ENCODE data around the gene ITGBL1. TPM values are rescaled to one million over a fixed set of nuclear protein-coding genes. Genes with fewer than 3 reads are reported as not detected.

The ITGBL1 gene
- total and polyA plus RNA-seq, 9 donors: 0.45 to 9.3 (median 1.8) TPM

DNA sequence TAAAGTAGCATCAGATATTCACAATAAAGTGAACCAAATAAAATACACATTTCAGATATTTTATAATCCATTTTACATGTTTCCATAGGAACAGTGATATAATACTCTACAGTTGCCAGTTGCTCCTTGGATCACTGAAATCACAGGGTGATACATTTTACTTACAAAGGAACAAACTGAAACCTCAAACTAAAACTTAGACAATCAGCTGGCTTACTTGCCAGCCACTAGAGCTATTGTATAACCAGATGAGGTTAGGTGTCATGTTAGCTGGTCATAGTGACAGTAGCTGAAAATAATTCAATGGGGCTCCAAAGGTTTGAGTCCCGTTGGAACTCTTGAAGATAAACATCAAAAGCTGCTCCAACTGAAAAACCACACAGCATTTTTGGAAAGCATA is 274.6 kb downstream of the ITGBL1 start:
- no peak for DNase-seq
- intact Hi-C loops (cut with DNase I): no loop called here
- H3K4me1 ChIP-seq (ENCODE audit: insufficient read depth): no peaks in the 10 kb centered on the region
- no peak overlapping the region for H3K27ac ChIP-seq
- H3K9me3 ChIP-seq: no peaks in the 10 kb centered on the region
- no peaks in the 10 kb centered on the region for H3K27me3 ChIP-seq
- 28 to 45% (median 28%) methylated on average over 1 of the region's 1 CpG for WGBS, 3 donors
- H3K36me3 ChIP-seq: no peaks in the 10 kb centered on the region
- TF ChIP-seq, protein P1, sequence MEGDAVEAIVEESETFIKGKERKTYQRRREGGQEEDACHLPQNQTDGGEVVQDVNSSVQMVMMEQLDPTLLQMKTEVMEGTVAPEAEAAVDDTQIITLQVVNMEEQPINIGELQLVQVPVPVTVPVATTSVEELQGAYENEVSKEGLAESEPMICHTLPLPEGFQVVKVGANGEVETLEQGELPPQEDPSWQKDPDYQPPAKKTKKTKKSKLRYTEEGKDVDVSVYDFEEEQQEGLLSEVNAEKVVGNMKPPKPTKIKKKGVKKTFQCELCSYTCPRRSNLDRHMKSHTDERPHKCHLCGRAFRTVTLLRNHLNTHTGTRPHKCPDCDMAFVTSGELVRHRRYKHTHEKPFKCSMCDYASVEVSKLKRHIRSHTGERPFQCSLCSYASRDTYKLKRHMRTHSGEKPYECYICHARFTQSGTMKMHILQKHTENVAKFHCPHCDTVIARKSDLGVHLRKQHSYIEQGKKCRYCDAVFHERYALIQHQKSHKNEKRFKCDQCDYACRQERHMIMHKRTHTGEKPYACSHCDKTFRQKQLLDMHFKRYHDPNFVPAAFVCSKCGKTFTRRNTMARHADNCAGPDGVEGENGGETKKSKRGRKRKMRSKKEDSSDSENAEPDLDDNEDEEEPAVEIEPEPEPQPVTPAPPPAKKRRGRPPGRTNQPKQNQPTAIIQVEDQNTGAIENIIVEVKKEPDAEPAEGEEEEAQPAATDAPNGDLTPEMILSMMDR (IDR thresholded peaks at IDR 0.05): no peak
- TF ChIP-seq EP300 (IDR thresholded peaks at IDR 0.05) (no peak), POLR2A (IDR thresholded peaks at IDR 0.05) (no peak)
- H3K4me3 ChIP-seq: no peak overlapping the region

DNA sequence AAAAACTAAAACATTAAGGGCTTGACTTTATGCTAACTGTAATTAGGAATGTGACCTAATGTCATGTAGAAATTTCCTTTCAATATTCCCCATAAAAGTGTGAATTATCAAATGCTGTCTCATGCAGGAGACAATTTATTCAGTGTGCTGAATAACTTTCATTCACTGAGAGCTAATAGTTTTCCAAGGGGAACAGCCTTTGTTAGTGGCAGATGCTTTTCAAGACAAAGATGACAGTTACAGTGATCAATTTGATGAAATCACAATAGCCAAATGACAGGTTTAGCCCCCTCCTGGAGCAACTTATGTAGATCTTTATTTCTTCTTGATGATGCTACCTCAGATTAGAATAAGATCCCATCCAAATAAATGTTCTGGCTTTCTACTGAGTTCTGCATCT is 275.5 kb downstream of the ITGBL1 start:
- no peaks in the 10 kb centered on the region for H3K4me1 ChIP-seq (ENCODE audit: insufficient read depth)
- H3K27me3 ChIP-seq: no peaks in the 10 kb centered on the region
- no peak for TF ChIP-seq POLR2A (IDR thresholded peaks at IDR 0.05)
- TF ChIP-seq EP300 (IDR thresholded peaks at IDR 0.05): no peak
- TF ChIP-seq, protein P1 (IDR thresholded peaks at IDR 0.05): no peak
- H3K4me3 ChIP-seq: no peak overlapping the region
- no peaks in the 10 kb centered on the region for H3K9me3 ChIP-seq
- H3K36me3 ChIP-seq: no peaks in the 10 kb centered on the region
- no peak overlapping the region for H3K27ac ChIP-seq
- DNase-seq: no peak
- intact Hi-C loops (cut with DNase I): no loop called here

DNA sequence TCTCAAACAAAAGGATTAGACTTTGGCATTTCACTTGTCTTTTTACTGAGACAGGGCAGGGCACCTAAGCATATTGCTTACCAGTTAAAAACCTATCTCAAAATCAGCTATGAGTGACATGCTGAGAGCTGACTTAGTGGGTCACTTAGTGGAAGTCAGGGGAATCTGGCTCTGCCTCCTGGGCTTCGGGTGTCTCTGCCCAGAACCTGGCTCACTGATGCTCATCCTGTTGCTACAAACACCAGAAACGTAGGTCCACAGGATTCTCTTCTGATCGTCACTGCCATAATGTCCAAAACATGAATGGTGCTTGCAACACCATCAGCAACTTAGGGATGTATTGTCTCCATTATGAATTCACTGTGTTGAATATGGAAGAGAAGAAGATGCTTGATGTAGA is 276.1 kb downstream of the ITGBL1 start:
- TF ChIP-seq EP300 (IDR thresholded peaks at IDR 0.05): no peak
- TF ChIP-seq, protein P1 (IDR thresholded peaks at IDR 0.05): no peak
- no peak for TF ChIP-seq POLR2A (IDR thresholded peaks at IDR 0.05)
- H3K4me1 ChIP-seq (ENCODE audit: insufficient read depth): no peaks in the 10 kb centered on the region
- H3K36me3 ChIP-seq: no peaks in the 10 kb centered on the region
- intact Hi-C loops (cut with DNase I): no loop called here
- no peak overlapping the region for H3K4me3 ChIP-seq
- 80 to 89% (median 83%) methylated on average over 3 of the region's 3 CpGs for WGBS, 3 donors
- no peaks in the 10 kb centered on the region for H3K27me3 ChIP-seq
- H3K27ac ChIP-seq: no peak overlapping the region
- no peaks in the 10 kb centered on the region for H3K9me3 ChIP-seq
- no peak for DNase-seq

DNA sequence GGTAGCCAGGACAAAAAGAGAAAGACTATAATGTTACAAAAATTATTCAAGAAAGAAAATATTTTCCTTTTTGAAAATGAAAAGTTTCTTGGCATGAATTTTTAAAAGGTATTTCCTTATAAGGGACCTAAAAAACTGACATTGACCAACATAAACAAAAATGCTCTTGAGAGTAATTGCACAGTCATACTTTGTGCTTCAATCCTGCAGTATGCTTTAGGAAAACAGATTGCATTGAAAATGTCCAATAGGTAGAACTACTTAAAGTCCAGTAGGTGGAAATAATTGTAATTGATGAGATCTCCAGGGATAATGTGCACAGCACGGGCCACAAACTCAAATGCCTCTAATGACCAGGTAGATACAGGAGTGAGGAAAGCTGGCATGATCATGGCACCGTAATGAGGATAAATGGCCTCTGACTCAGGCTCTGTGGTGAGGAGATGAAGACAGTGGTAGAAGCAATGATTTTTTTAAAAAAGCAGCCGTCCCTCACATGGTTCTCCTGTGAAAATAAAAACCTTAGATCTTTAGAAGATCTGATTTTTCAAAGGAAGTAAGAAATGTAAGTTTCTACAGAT is 278.0 kb downstream of the ITGBL1 start:
- TF ChIP-seq POLR2A (IDR thresholded peaks at IDR 0.05): no peak
- Histone ChIP-seq H3K27me3 (no peaks in the 10 kb centered on the region), H3K4me3 (no peak overlapping the region), H3K27ac (no peak overlapping the region), H3K36me3 (no peaks in the 10 kb centered on the region), H3K4me1 (ENCODE audit: insufficient read depth) (no peaks in the 10 kb centered on the region), H3K9me3 (no peaks in the 10 kb centered on the region)
- intact Hi-C loops (cut with DNase I): no loop called here
- no peak for DNase-seq
- 72 to 81% (median 80%) methylated on average over 3 of the region's 3 CpGs for WGBS, 3 donors

DNA sequence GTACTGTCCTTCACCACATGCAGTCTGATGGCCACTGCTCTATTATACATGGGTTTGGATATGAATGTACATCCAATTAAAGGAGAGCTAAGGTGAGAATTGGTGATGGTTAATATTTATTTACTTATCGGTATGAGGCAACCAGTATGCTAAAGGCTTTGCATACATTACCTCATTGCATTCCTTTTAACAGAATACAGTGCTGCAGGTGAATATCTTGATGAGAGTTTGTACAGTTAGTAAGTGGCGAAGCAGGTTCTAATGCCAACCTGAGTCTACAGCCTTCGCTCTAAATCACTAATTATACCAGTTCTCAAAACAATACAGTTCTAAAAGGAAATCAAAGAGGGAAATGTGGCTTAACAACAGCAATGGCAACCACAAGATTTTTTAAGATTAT is 284.1 kb downstream of the ITGBL1 start:
- Histone ChIP-seq H3K36me3 (no peaks in the 10 kb centered on the region), H3K27me3 (no peaks in the 10 kb centered on the region), H3K4me1 (ENCODE audit: insufficient read depth) (no peaks in the 10 kb centered on the region), H3K9me3 (no peaks in the 10 kb centered on the region), H3K27ac (no peak overlapping the region), H3K4me3 (no peak overlapping the region)
- 61 to 65% (median 64%) methylated on average over 3 of the region's 3 CpGs for WGBS, 3 donors
- TF ChIP-seq POLR2A (IDR thresholded peaks at IDR 0.05) (no peak), EP300 (IDR thresholded peaks at IDR 0.05) (no peak)
- TF ChIP-seq, protein P1 (IDR thresholded peaks at IDR 0.05): no peak
- intact Hi-C loops (cut with DNase I): no loop called here
- DNase-seq: no peak

All from ovary (tissue), 9 donors.